Rectal smooth muscle tissue (tissue), 1 donor: Measurements from ENCODE around the gene MARCHF3.

Experiments
- H3K27ac ChIP-seq: one replicate; pipeline ENCODE4 v1.7.0; 2013; ENCODE audit warnings: low read depth, low read length, inconsistent platforms
- H3K27me3 ChIP-seq: one replicate; pipeline ENCODE4 v1.7.0; 2013; ENCODE audit warnings: low read length; ENCODE audit not compliant: control insufficient read depth, insufficient read depth
- H3K36me3 ChIP-seq: one replicate; pipeline ENCODE4 v1.7.0; 2013; ENCODE audit warnings: low read length; ENCODE audit not compliant: control insufficient read depth, insufficient read depth
- H3K4me1 ChIP-seq: one replicate; pipeline ENCODE4 v1.7.0; 2013; ENCODE audit warnings: low read length; ENCODE audit not compliant: control insufficient read depth, insufficient read depth
- H3K4me3 ChIP-seq: one replicate; pipeline ENCODE4 v1.7.0; 2013; ENCODE audit warnings: low read length
- H3K9ac ChIP-seq: one replicate; pipeline ENCODE4 v1.7.0; 2013; ENCODE audit warnings: low read length

Gene MARCHF3

GRCh38 chr5:126819253-126819652 lies 211.1 kb downstream of the MARCHF3 start:
- Histone ChIP-seq H3K36me3 (no peaks in the 10 kb centered on the region), H3K9ac (no peak overlapping the region), H3K4me3 (no peak overlapping the region), H3K27ac (no peak overlapping the region), H3K4me1 (no peaks in the 10 kb centered on the region), H3K27me3 (no peaks in the 10 kb centered on the region)

GRCh38 chr5:126818736-126819135 lies 211.6 kb downstream of the MARCHF3 start:
- Histone ChIP-seq H3K4me3 (no peak overlapping the region), H3K36me3 (no peaks in the 10 kb centered on the region), H3K4me1 (no peaks in the 10 kb centered on the region), H3K27me3 (no peaks in the 10 kb centered on the region), H3K9ac (no peak overlapping the region), H3K27ac (no peak overlapping the region)
